Measurements from ENCODE around the gene RARS2.
"Not testable (repeated sequence)": the region's sequence is repeated elsewhere in the genome, so short reads cannot be mapped to it uniquely, and the experiment has no call there.

RARS2 gene

DNA sequence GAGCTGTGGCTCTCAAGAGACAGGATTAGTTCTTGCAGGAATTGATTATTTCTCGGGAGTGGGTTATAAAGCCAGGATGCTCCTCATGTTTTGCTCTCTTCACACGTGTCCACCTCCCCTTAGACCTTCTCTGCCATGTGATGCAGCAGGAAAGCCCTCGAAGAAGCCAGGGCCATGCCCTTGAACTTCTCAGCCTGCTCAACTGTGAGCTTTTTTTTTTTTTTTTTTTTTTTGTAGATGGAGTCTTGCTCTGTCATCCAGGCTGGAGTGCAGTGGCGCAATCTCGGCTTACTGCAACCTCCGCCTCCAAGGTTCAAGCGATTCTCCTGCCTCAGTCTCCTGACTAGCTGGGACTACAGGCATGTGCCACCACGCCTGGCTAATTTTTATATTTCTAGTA is 100.5 kb downstream of the RARS2 start:
- DNase-seq, result not testable (repeated sequence)

GRCh38 chr6:87487555-87487954 is 102.2 kb downstream of the RARS2 start:
- DNase-seq, result no peak

GRCh38 chr6:87484491-87484890 is 105.3 kb downstream of the RARS2 start:
- no peak for DNase-seq

- DNase-seq, result no peak
Observed at GRCh38 chr6:87483929-87484328, 105.9 kb downstream of the RARS2 start.

GRCh38 chr6:87482366-87482765 is 107.4 kb downstream of the RARS2 start:
- no peak for DNase-seq

- DNase-seq, result no peak
Observed at GRCh38 chr6:87481931-87482330, 107.9 kb downstream of the RARS2 start.

DNA sequence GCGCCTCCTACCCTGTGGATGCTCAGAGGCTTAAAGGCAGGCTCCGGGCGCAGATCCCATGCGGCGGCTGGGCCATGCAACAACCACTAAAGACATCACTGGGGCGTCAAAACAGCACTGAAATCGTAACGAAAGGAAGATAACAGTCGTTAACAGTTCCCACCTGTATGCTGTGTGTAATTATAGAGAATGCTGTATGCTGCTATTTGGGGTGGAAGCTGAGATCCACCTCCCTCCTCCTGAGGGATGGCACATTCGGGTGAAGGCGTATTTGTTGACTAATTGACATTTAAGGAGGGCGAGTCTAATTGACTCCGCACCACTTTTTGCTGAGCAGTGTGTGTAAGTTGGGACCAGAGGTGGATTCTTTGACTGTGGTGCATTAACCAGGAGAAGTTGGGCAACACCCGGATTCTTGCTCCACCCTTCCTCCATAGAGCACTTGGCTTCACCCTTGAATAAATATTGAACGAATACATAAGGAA is 116.3 kb downstream of the RARS2 start:
- DNase-seq, result no peak

GRCh38 chr6:87472525-87473418 is 117.0 kb downstream of the RARS2 start, which contains the start of gene SLC35A1:
Gene SLC35A1 (plus strand): TSS chr6:87472974. CDS start chr6:87473004, 30 bp downstream.
- peak; percentile 57 for DNase-seq

DNA sequence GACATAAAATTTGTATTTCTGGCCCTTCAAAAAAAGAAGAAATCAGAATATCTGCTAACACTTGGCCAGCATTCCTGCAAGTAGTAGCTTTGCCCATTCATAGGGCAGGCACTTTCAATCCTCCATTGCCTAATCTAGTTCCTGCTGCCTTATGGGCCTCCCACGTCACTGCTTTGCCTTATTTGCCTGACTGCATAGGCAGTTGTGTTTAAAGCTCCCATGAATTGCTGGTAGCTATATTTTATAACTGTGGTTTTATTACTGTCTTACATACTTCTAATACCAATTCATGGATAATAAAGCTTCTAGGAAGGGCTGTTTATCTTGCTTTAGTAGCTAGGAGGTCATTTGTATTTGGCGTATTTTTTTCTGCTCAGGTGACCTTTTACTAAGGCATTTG is 124.7 kb downstream of the RARS2 start:
- DNase-seq, result no peak

All from NCI-H446 treated with DMSO at 0.1 percent for 48 hours (cell line).